GM21528 (cell line): ENCODE measurements around the gene ALOX12.
"Not testable (repeated sequence)": the region's sequence is repeated elsewhere in the genome, so short reads cannot be mapped to it uniquely, and the experiment has no call there.

Experiments used
- ATAC-seq: cut with Tn5 transposase; IDR thresholded peaks from one replicate; pipeline ENCODE4 v1.9.1; 2021; ENCODE audit warnings: mild to moderate bottlenecking, moderate library complexity; ENCODE audit not compliant: unreplicated experiment, low FRiP score

ALOX12 gene

GRCh38 chr17:7042501-7043181, 46.8 kb downstream of the ALOX12 start:
- no peak for ATAC-seq

GRCh38 chr17:7043182-7043496, 47.3 kb downstream of the ALOX12 start:
- no peak for ATAC-seq

DNA sequence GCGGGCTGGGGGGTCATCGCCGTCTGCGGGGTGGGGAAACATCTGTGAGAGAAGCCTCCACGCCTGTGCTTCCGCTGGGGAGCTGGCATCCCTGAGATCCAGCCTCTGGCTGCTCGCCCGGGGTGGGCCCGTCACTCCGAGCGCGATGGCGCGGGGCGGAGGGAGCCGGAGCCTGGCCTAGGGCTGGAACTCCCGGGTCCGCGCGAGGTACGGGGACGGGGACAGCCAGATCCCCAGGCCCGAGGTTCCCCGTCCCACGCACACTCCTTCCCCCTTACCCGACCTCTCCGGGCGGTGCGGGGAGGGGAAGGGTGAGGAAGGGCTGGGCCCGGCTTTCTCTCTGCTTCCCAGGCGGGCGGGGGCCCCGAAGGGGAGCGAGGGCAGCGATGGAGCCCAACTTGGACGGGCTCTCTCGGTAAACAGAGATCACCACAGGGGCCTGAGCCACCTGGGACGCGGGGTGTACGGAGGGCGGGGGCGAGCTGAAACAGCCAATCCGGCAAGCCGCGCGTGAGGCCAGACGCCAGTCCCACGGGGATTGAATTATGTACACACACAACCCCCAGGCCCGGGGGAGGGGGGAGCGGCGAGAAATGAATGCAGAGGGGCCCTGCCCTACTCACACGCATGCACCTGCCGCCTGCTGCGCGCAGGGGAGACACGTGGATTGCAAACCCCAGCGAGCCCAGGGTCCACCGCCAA, 47.8 kb downstream of the ALOX12 start, which contains the start of gene SLC16A11:
SLC16A11 (minus strand) TSS at position 596 of the 702 bp plus-strand sequence; CDS start at position 17, 579 bp downstream.
- ATAC-seq, result no peak

GRCh38 chr17:7045492-7046126, 49.8 kb downstream of the ALOX12 start:
- ATAC-seq, result no peak

DNA sequence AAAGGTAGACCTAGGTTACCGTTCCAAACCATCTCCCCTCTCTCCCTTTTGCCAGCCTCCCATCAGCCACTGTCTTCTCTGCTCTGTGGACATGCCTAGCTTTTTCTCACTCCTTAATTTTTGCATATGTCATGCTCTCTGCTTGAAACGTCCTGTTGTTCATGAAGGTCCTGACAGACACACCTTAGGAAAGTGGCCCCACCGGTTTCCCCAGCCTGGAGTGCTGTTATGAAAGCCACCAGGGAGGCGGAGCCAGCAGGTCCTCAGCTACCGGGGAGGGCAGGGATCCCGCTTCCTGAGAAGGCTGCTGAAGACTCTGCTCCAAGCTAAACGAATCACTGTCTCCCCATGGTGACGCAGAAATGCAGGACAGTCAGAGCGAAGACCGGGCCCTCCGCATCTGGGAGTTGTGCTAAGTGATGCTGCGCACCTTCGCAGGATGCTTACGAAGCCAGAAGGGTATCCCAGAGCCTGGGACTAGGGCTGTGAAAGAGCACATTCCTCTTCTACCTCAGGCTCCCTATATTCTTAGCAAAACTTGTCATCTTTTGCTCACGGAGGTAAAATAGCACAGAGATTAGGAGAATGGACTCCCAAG, 50.4 kb downstream of the ALOX12 start:
- no peak for ATAC-seq

GRCh38 chr17:7046725-7047397, 51.0 kb downstream of the ALOX12 start:
- ATAC-seq, result not testable (repeated sequence)

DNA sequence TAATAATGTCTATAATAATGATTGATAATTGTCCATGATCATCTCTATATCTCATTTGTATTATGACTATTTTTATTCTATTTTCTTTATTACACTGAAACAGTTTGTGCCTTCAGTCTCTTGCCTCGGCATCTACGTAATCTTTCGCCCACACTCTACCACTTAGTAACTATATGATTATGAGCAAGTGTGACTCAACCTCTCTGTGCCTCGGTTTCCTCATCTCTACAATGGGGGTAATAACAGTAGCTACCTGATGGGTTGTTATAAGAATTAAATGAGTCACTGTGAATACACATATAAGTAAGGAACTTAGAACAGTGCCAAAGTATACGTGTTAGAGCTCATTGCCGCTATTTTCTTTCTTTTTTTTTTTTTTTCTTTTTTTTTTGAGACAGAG, 51.7 kb downstream of the ALOX12 start:
- ATAC-seq, result no peak

DNA sequence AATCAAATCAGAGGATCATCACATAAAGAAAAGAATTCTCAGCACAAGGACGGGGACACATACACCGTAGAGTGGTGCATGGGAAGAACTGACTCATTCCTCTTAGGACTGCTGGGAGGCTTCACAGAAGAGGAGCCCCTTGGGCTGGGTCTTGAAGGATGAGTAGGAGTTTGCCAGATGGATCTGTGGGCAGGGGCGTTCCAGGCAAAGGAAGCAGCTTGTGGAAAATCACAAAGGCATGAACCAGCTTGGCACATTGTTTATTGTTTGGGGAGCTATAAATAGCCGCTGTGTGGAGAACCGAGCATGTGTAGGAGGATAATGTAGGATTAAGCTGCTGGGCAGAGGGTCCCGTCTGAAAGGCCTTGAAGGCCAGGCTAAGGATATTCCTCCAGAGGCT, 53.1 kb downstream of the ALOX12 start:
- ATAC-seq, result no peak

DNA sequence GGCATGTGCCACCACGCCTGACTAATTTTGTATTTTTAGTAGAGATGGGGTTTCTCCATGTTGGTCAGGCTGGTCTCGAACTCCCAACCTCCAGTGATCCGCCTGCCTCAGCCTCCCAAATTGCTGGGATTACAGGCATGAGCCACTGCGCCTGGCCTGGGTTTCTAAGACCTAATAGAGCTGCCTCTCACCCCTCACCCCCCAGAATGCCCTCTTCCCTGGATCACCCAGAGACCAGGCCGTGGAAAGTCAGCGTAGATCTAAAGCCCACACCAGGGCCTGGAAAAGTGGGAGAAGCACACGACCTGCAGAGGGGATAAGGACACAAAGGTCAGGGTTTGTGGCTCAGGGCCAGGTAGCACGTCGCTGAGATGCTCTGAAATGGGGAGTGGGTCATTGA, 54.7 kb downstream of the ALOX12 start:
- not testable (repeated sequence) for ATAC-seq

DNA sequence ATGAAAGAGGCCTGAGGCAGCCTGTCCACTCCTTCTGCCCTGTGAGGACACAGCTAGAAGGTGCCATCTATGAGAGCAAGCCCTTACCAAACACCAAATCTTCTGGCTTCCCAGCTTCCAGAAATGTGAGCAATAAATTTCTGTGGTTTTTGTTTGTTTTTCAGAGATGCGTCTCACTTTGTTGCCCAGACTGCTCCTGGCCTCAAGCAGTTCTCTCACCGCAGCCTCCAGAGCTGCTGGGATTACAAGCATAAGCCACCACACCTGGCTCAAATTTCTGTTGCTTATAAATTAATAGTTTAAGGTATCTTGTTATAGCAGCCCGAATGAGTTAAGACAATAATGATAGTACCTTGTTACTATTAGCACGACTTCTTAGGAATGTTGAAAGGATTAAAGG, 60.5 kb downstream of the ALOX12 start:
- no peak for ATAC-seq

DNA sequence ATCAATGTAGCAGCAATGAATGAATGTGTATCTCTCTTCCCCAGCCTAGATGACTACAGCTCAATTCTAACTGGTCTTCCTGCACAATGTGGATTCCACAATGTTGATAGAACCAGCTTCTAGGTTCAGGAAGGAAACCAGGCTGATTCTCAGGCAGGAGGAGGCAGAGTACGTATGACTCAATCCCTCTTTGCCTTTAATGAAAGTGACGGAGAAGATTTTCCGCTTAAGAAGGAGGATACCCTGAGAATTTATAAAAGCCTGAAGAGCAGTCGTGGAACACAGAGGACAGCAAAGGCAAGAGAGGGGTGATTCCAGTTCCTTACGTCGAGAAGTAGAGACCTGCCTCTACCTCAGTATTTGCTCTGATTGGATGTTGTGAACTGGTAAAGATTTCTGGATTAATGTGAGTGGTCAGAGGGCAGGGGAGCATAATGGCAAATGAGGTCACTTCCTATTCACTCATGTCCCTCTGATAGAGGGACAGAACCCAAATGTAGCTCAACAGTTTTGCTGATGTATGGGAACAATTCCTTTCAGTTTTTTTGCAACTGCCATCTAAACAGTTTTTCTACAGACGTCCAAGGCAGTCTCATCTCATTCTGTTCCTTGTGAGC, 63.1 kb downstream of the ALOX12 start:
- no peak for ATAC-seq
